Measurements from ENCODE around the gene TNFRSF4.
"Not testable (repeated sequence)": the region's sequence is repeated elsewhere in the genome, so short reads cannot be mapped to it uniquely, and the experiment has no call there.

Gene TNFRSF4

DNA sequence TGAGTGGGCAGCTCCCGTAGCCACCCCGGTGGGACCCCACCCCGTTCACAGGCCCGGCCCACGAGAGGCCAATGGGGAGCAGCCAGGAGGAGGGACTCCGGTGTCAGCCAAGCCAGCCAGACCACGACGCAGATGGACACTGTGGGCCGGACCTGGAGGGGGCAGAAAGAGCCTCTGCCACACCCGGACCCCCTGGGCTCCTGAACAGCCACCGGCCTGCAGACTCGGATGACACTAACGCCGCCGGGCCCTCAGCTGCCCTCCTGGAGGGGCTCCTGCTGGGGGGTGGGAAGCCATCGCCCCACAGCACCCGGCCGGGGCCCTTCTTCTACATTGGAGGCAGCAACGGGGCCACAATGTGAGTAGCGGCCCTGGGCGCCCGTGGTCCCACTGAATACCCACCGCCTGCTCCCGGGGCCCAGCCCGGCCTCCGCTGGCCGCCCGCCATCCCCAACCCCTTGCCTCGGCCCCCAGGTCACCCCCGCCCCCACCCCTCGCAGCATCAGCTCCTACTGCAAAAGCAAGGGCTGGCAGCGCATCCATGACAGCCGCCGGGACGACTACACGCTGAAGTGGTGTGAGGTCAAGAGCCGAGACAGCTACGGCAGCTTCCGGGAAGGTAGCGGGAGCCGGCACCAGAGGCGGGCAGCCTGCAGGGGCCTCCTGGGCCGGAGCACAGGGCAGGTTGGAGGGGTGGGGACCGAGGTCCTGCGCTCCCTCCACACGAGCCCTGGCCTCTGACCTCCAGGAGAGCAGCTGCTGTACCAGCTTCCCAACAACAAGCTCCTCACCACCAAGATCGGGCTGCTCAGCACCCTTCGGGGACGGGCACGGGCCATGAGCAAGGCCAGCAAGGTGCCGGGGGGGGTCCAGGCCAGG lies 33.7 kb downstream of the TNFRSF4 start:
- DNase-seq = no peak

DNA sequence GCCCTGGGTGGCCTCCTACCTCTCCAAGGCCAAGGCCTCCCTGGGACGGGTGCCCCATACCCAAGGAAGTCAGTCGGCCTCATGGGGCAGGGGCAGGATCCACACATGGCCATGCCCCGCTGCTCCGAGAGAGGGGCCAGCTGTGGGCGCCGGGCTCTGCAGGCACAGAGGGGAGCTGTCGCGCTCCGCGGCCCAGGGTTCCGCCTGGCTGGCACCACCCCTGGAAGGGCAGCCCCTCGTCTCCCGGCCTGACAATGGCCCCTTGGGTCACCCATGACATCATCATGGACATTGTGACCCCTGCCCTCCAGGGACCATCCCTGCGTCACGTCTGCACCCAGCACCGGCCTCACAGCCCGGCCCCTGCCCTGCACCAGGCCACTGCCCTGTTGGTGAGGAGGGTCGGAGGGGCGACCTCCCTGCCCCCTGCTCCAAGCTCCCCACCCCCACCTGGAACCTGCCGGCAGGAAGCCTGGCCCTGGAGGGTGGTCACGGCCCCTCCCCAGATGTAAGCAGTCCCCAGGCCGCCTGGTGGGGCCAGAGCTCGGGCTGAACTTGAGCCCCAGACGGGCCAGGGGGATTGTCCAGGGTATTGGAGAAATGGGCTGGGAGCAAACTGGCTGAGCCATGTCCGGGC lies 34.5 kb downstream of the TNFRSF4 start:
- no peak for DNase-seq

DNA sequence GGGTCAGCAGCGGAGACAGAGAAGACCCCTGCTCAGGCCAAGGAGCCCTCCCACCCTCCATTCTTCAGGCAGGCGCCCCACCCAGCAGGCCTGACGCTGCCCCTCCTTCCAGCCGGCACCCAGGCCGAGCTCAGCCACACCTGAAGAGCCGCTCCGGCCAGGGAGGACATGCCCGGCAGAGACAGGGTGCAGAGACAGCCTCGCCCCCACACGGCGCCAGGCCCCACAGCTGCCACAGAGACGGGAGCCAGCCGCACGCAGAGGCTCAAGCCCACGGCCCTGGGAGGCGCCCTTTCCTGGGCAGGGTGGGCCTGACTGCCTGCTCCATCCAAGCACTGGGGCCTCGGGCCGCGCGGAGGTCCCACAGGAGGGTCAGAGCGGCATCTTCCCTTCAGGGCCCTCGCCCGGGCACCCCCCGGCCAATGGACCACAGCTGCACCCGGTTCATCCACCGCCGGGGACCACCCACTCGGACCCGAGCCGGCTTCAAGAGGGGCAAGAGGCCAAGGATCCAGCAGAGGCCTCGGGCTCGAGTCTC lies 35.1 kb downstream of the TNFRSF4 start:
- DNase-seq = no peak

DNA sequence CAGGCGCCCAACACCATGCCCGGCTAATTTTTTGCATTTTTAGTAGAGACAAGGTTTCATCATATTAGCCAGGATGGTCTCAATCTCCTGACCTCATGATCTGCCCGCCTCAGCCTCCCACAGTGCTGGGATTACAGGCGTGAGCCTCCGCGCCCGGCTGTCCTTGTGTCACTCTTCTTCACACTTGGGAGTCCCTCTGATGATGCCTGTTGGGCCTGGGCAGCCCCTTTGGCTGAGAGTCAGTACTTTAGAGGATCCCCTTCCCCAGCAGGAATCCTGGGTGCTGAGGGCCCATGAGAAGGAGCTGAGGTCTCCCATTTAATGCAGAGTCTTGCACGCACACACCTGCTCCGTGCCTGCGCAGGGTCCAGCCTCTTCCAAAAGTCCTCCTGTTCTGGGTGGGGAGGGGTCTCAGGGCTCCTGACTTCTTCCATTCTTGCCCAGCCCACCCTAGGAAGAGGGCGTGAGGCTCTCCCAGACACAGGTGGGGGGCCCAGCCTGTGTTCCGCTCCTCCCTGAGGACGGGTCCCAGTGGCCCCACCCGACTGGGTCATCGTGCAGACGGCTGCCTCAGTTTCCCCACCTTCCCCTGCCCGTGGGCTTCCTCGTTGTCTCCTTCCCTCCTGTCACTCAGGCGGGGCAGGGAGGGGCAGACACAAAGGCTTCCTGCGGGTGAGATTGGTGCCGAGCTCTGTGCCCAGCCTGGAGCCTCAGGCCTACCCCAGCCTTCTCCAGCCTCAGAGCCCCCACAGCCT lies 36.3 kb downstream of the TNFRSF4 start:
- DNase-seq = no peak

GRCh38 chr1:1176931-1177330 lies 37.0 kb downstream of the TNFRSF4 start:
- DNase-seq = no peak

GRCh38 chr1:1176063-1176761 lies 37.7 kb downstream of the TNFRSF4 start:
- DNase-seq = not testable (repeated sequence)

DNA sequence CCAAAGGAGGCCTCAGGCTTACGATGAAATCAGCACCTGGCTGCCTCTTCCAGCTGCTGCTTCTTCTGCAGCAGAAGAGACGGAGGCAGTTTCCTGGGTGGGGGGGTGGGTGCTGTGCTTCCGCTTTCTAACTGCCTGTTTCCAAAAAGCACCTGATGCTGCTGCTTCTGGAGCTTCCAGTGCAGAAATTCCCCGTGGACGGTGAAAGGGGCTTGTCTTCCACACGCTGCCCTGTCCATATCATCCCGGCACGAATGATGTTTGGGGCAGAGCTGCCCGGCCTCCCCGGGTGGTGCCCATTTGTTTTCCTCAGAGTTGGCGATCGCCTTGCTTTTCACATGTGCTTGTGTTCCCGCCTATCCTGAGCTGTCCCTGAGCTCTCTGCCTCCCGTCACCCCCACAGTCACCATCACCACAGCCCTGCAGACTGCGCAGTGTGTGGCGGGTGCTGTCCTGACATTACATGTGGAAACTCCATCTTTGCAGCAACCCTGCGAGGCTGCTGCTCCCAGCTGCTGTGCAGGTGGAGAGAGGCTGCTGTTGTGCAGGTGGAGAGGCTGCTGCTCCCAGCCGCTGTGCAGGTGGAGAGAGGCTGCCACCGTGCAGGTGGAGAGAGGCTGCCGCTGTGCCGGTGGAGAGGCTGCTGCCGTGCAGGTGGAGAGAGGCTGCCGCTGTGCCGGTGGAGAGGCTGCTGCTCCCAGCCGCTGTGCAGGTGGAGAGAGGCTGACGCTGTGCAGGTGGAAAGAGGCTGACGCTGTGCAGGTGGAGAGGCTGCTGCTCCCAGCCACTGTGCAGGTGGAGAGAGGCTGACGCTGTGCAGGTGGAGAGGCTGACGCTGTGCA lies 38.5 kb downstream of the TNFRSF4 start:
- DNase-seq = no peak

DNA sequence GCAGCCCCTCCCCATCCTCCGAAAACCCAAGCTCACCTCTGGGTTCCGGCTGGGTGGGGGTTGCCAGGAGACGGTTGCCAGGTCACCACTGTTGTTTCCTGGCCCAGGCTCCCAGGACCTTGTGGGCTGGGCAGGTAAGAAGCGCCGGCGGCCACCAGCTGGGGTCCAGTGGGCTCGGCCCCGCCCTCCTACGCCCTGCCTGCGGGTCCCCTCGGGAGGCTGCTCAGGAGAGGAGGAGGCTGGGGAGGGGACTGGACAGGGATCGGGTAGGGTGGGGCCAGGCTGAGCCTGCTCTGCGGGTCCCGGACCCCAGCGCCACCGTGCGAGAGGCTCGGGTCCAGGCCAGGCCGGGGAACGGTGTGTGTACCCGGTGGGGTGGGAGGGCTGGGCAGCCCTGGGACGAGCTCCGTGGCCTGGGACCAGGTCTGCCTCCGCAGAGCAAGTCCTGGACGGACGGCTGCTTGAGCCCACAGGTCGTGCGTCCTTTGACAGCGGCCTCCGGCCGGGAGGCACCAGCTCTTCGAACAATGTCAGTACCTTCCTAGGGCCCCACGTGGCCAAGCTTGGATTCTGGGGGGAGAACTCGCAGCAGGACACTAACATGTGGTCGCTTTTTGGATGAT lies 40.0 kb downstream of the TNFRSF4 start, which contains the start of gene TTLL10:
Gene TTLL10, plus strand, starts transcription at position 88 of the 623 bp plus-strand sequence. CDS start 5,336 bp downstream, outside the sequence.
- DNase-seq = no peak

DNA sequence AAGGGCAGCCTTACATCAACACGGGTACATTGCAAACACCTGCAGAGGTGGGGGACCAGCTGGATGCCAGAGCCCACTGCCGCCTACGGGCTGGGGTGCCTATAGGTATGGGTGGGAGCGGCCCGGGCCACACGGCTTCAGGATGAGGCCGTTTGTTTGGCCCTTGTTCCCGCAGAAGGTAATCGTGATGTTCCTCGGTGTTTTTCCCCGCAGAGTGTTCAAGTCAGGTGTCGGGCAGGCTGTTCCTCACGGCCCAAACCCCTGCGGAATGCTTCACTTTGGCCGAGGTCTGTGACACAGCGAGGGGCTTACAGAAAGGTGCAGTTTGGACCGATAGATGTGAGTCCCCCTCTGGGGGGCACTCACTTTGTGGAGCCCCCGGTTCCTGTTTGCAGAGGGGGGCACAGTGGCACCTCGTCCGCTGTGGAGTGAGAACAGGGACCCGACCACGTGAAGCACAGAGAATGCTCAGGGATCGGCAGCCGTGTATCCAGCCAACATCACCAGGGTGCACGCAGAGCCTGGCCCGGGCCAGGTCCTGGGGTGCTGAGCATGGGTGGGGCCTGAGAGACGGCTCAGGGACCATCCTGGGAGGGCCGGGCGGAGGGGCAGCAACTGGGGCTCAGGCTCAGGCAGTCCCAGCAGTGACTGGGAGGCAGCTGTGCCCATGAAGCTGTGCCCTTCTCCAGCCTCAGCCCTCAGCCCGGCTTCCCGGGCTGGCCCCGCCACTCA lies 40.7 kb downstream of the TNFRSF4 start:
- DNase-seq = no peak

GRCh38 chr1:1171546-1172340 lies 42.2 kb downstream of the TNFRSF4 start:
- DNase-seq = no peak

DNA sequence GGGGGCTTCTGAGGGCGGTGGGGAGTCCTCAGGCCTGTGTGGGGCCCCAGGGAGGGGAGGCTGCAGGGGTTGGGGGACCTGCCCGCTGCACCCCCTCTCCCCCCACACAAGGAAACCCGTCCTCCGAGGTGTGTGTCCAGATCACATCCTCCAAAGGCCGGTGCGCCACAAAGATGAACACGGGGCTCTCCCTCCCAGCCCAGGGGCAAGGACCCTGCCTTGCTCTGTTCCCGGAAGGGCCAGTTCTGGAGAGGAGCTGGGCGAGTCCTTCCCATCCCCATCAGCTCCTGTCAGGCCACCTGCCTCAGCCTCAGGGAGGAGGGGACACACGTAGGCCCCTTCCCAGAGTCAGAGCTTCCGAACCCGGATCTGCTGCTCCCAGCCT lies 42.8 kb downstream of the TNFRSF4 start:
- DNase-seq = no peak

GRCh38 chr1:1170215-1171091 lies 43.5 kb downstream of the TNFRSF4 start:
- DNase-seq = no peak

GRCh38 chr1:1169429-1170214 lies 44.3 kb downstream of the TNFRSF4 start:
- no peak for DNase-seq

DNA sequence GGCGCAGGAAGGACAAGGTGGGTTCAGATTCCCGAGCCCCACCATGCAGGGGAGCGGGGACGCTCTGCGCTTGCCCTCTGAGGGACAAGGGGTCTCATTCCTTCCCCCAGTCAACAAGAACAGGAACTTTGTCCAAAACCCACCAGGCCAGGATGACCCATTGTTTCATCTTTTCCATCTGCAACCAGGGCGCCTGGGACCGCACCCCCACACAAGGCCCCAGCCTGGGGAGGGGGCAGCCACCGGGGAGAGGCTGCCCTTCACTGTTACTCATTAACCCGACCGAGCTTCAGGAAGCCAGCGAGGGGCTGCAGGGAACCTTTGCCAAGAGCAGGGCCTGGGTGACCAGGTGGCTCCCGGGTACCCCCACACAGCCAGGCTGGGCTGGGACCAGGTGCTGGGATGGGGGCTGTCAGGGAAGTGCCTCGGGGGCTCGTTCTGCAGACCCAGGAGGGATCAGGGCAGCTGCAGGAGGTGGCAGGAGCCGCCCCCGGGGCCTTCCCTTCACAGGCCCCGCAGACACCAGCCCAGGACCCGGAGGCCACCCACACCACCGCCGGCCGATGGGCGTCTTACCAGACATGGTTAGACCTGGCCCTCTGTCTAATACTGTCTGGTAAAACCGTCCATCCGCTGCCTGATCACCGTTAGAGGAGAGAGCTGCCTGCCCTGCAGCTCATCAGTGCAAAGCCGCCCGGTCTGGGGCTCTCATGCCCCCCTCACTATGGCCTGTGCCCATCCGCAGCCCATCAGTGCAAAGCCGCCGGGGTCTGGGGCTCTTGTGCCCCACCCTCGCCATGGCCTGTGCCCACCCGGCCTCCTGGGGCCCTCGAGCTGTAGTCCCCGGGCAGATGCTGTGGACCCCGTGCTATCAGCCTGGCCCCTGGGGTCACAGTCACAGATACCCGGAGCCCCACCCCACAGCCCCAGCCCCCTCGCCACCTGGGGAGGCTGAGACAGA lies 45.2 kb downstream of the TNFRSF4 start:
- no peak for DNase-seq

GRCh38 chr1:1167841-1168450 lies 46.0 kb downstream of the TNFRSF4 start:
- no peak for DNase-seq

DNA sequence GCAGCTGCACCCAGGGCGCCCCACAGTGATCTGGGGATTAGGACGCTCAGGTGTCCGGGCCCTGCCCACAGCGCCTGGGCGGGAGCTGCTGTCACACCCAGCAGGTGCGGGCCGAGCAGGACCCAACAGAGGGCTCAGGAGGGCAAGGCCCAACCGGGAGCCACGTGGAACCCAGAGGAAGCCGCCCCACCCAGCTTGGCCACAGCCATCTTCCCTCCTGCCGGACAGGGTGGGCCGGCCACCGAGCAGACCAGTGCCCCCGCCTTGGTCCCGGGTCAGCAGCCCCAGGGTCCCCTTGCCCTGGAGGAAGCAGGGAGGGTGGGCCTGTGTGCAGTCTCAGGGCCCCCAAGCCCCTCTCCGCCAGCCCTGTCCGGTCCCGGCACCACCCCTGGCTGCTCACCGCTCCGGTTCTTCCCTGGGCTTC lies 46.5 kb downstream of the TNFRSF4 start:
- DNase-seq = no peak
